ENCODE data around the gene HS3ST5.
"Not testable (repeated sequence)": the region's sequence is repeated elsewhere in the genome, so short reads cannot be mapped to it uniquely, and the experiment has no call there.

The HS3ST5 gene

GRCh38 chr6:114096561-114097172, 246.2 kb downstream of the HS3ST5 start:
- Histone ChIP-seq H3K4me3 (ENCODE audit: extremely low read depth, insufficient read depth, low read length, poor library complexity, severe bottlenecking) (no peak overlapping the region), H3K4me1 (ENCODE audit: control insufficient read depth, insufficient read depth, low read length, poor library complexity, severe bottlenecking) (no peaks in the 10 kb centered on the region), H3K27ac (ENCODE audit: low read depth, low read length, severe bottlenecking) (no peak overlapping the region), H3K36me3 (ENCODE audit: control insufficient read depth, insufficient read depth, low read length) (no peaks in the 10 kb centered on the region), H3K9me3 (ENCODE audit: control insufficient read depth, low read length) (no peaks in the 10 kb centered on the region)
- WGBS, 2 experiments (ENCODE audit: insufficient coverage in 2 of 2) = 5% methylated on average over 2 of the region's 2 CpGs; no CpG with 5 or more reads in 1 of the 2 experiments

DNA sequence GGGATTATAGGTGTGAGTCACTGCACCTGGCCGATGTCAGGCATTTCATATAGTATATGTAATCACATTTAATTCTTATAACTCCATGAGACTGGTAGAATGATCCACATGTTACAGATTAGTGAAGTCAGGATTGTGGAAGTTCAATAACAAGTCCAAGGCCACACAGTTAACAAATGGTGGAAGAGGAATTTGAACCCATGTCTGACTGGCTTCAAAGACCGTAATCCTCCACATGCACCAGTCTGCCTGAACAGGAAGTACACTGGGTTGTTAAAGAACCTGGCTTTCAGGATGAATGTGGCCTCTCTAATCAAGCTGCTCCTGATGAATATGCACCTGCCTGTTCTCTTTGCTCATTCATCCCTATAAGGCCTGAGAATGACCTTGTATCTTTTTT, 249.9 kb downstream of the HS3ST5 start:
- Histone ChIP-seq H3K27ac (ENCODE audit: low read depth, low read length, severe bottlenecking) (no peak overlapping the region), H3K4me3 (ENCODE audit: extremely low read depth, insufficient read depth, low read length, poor library complexity, severe bottlenecking) (no peak overlapping the region), H3K36me3 (ENCODE audit: control insufficient read depth, insufficient read depth, low read length) (no peaks in the 10 kb centered on the region), H3K9me3 (ENCODE audit: control insufficient read depth, low read length) (no peaks in the 10 kb centered on the region), H3K4me1 (ENCODE audit: control insufficient read depth, insufficient read depth, low read length, poor library complexity, severe bottlenecking) (no peaks in the 10 kb centered on the region)
- 100% methylated on average over 1 of the region's 2 CpGs for WGBS, 2 experiments (ENCODE audit: insufficient coverage in 2 of 2)

- no peak overlapping the region for H3K27ac ChIP-seq (ENCODE audit: low read depth, low read length, severe bottlenecking)
- H3K9me3 ChIP-seq (ENCODE audit: control insufficient read depth, low read length) = no peaks in the 10 kb centered on the region
- H3K4me3 ChIP-seq (ENCODE audit: extremely low read depth, insufficient read depth, low read length, poor library complexity, severe bottlenecking) = no peak overlapping the region
- 100% methylated on average over 2 of the region's 4 CpGs; no CpG with 5 or more reads in 1 of the 2 experiments for WGBS, 2 experiments (ENCODE audit: insufficient coverage in 2 of 2)
- H3K4me1 ChIP-seq (ENCODE audit: control insufficient read depth, insufficient read depth, low read length, poor library complexity, severe bottlenecking) = no peaks in the 10 kb centered on the region
- H3K36me3 ChIP-seq (ENCODE audit: control insufficient read depth, insufficient read depth, low read length) = no peaks in the 10 kb centered on the region
These were observed 252.2 kb downstream of the HS3ST5 start for GRCh38 chr6:114090626-114091025.

DNA sequence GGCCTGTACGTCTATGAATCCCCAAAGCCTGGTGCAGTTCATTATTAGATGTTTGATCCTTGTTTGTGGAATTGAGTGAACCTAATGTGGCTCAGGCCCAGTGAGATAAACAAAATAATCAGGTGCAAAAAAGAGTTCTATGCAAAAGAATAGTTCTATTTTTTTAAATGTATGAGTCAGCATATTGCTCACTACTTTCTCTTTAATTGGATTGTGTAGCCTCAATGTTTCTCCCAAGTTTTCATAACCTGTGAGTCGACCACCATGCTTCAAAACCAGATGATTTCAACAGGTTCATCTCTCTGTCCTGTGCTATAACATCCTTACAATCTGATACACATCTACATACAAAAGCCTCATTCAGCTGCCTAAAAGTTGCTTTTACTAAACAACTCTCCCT, 255.3 kb downstream of the HS3ST5 start:
- no peak overlapping the region for H3K27ac ChIP-seq (ENCODE audit: low read depth, low read length, severe bottlenecking)
- WGBS, 2 experiments (ENCODE audit: insufficient coverage in 2 of 2) = 88 to 100% methylated on average over 1 to 2 of the region's 2 CpGs
- no peaks in the 10 kb centered on the region for H3K9me3 ChIP-seq (ENCODE audit: control insufficient read depth, low read length)
- H3K4me3 ChIP-seq (ENCODE audit: extremely low read depth, insufficient read depth, low read length, poor library complexity, severe bottlenecking) = no peak overlapping the region
- H3K4me1 ChIP-seq (ENCODE audit: control insufficient read depth, insufficient read depth, low read length, poor library complexity, severe bottlenecking) = no peaks in the 10 kb centered on the region
- H3K36me3 ChIP-seq (ENCODE audit: control insufficient read depth, insufficient read depth, low read length) = no peaks in the 10 kb centered on the region

GRCh38 chr6:114085211-114085610, 257.6 kb downstream of the HS3ST5 start:
- no peaks in the 10 kb centered on the region for H3K4me1 ChIP-seq (ENCODE audit: control insufficient read depth, insufficient read depth, low read length, poor library complexity, severe bottlenecking)
- WGBS, 2 experiments (ENCODE audit: insufficient coverage in 2 of 2) = 83% methylated on average over 1 of the region's 2 CpGs; no CpG with 5 or more reads in 1 of the 2 experiments
- no peak overlapping the region for H3K4me3 ChIP-seq (ENCODE audit: extremely low read depth, insufficient read depth, low read length, poor library complexity, severe bottlenecking)
- no peaks in the 10 kb centered on the region for H3K9me3 ChIP-seq (ENCODE audit: control insufficient read depth, low read length)
- no peaks in the 10 kb centered on the region for H3K36me3 ChIP-seq (ENCODE audit: control insufficient read depth, insufficient read depth, low read length)
- no peak overlapping the region for H3K27ac ChIP-seq (ENCODE audit: low read depth, low read length, severe bottlenecking)

DNA sequence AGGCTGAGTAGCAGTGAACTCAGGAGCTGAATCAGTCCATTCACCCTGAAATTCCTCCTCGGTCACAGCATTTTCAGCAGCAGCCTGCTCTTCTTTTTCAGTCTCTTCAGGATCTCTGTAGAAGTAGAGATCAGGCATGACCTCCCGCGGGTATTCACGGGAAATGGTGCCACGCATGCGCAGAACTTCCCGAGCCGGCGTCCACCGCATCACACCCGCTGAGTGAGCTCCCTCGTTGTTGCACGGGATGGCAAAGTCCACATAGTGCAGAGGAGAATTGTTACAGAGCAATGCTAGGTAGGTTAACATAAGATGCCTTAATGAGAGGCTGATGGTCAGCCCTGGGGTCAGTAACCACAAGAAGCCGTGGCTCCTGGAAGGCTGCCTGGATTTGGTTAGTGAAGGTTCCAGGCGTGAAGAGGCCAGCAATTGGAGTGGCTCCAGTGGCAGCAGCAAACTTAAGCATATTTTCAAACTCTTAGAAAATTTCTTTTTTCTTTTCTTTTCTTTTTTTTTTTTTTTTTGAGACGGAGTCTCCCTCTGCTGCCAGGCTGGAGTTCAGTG, 258.4 kb downstream of the HS3ST5 start:
- Histone ChIP-seq H3K36me3 (ENCODE audit: control insufficient read depth, insufficient read depth, low read length) (no peaks in the 10 kb centered on the region), H3K27ac (ENCODE audit: low read depth, low read length, severe bottlenecking) (no peak overlapping the region), H3K9me3 (ENCODE audit: control insufficient read depth, low read length) (no peaks in the 10 kb centered on the region), H3K4me3 (ENCODE audit: extremely low read depth, insufficient read depth, low read length, poor library complexity, severe bottlenecking) (no peak overlapping the region), H3K4me1 (ENCODE audit: control insufficient read depth, insufficient read depth, low read length, poor library complexity, severe bottlenecking) (no peaks in the 10 kb centered on the region)
- WGBS, 2 experiments (ENCODE audit: insufficient coverage in 2 of 2) = 94 to 98% methylated on average over 14 of the region's 16 CpGs

GRCh38 chr6:114083251-114083650, 259.6 kb downstream of the HS3ST5 start:
- Histone ChIP-seq H3K4me3 (ENCODE audit: extremely low read depth, insufficient read depth, low read length, poor library complexity, severe bottlenecking) (no peak overlapping the region), H3K27ac (ENCODE audit: low read depth, low read length, severe bottlenecking) (no peak overlapping the region), H3K9me3 (ENCODE audit: control insufficient read depth, low read length) (no peaks in the 10 kb centered on the region), H3K4me1 (ENCODE audit: control insufficient read depth, insufficient read depth, low read length, poor library complexity, severe bottlenecking) (no peaks in the 10 kb centered on the region), H3K36me3 (ENCODE audit: control insufficient read depth, insufficient read depth, low read length) (no peaks in the 10 kb centered on the region)
- no CpG with 5 or more reads among the region's 3 CpGs for WGBS, 2 experiments (ENCODE audit: insufficient coverage in 2 of 2)

DNA sequence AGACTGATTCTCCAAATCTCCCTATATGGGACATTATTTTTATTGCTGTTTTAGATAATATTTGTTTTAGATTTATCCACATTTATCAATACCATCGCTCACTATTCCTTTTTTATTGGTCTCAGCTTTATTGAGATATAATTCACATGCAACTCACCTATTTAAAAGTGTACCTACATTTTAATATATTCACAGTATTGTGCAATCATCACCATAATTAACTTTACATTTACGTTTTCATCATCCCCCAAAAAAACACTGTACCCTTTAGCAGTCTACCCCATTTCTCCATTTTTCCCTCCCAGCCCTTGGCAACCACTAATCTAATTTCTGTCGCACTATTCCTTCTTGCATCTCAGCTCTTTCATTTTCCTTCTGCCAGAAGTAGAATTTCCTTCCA, 261.1 kb downstream of the HS3ST5 start:
- 92% methylated on average over 2 of the region's 3 CpGs for WGBS, 2 experiments (ENCODE audit: insufficient coverage in 2 of 2)

GRCh38 chr6:114080891-114081510, 261.8 kb downstream of the HS3ST5 start:
- no peaks in the 10 kb centered on the region for H3K9me3 ChIP-seq (ENCODE audit: control insufficient read depth, low read length)
- no peak overlapping the region for H3K27ac ChIP-seq (ENCODE audit: low read depth, low read length, severe bottlenecking)
- no peaks in the 10 kb centered on the region for H3K4me1 ChIP-seq (ENCODE audit: control insufficient read depth, insufficient read depth, low read length, poor library complexity, severe bottlenecking)
- 88 to 100% methylated on average over 1 of the region's 3 CpGs for WGBS, 2 experiments (ENCODE audit: insufficient coverage in 2 of 2)
- no peaks in the 10 kb centered on the region for H3K36me3 ChIP-seq (ENCODE audit: control insufficient read depth, insufficient read depth, low read length)
- H3K4me3 ChIP-seq (ENCODE audit: extremely low read depth, insufficient read depth, low read length, poor library complexity, severe bottlenecking) = no peak overlapping the region

More for the DNA sequence above, 261.1 kb downstream of the HS3ST5 start:
- Histone ChIP-seq H3K4me3 (ENCODE audit: extremely low read depth, insufficient read depth, low read length, poor library complexity, severe bottlenecking) (no peak overlapping the region), H3K36me3 (ENCODE audit: control insufficient read depth, insufficient read depth, low read length) (no peaks in the 10 kb centered on the region), H3K9me3 (ENCODE audit: control insufficient read depth, low read length) (no peaks in the 10 kb centered on the region), H3K4me1 (ENCODE audit: control insufficient read depth, insufficient read depth, low read length, poor library complexity, severe bottlenecking) (no peaks in the 10 kb centered on the region), H3K27ac (ENCODE audit: low read depth, low read length, severe bottlenecking) (no peak overlapping the region)

DNA sequence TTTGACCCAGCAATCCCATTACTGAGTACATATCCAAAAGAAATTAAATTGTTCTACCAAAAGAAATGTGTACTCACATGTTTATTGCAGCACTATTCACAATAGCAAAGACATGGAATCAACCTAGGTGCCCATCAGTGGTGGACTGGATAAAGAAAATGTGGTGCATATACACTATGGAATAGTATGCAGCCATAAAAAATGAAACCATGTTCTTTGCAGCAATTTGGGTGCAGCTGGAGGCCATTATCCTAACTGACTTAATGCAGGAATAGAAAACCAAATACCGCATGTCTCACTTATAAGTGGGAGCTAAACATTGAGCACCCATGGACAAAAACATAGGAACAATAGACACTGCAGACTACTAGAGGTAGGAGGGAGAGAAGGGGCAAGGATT, 262.4 kb downstream of the HS3ST5 start:
- H3K27ac ChIP-seq (ENCODE audit: low read depth, low read length, severe bottlenecking); H3K4me3 ChIP-seq (ENCODE audit: extremely low read depth, insufficient read depth, low read length, poor library complexity, severe bottlenecking); H3K9me3 ChIP-seq (ENCODE audit: control insufficient read depth, low read length); H3K4me1 ChIP-seq (ENCODE audit: control insufficient read depth, insufficient read depth, low read length, poor library complexity, severe bottlenecking); H3K36me3 ChIP-seq (ENCODE audit: control insufficient read depth, insufficient read depth, low read length): not testable (repeated sequence)
- no CpG with 5 or more reads among the region's 1 CpG for WGBS, 2 experiments (ENCODE audit: insufficient coverage in 2 of 2)

DNA sequence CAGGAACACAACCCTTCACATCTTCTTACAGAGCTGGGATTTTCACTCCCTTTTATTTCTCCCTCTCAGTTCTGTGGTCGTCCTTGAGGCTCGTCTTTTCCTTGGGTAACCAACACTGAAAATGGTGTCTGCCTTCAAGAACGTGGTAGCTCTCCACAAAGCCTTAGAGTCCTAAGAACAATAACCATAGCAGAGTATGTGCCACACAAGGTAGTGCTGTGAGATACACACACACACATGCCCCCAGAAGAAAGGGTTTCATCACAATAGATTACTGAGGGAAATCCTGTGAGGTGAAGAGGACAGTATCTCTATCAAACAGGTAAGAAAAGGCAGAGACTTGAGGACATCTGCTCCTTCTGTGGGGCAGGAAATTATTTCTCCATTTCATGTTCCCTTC, 267.0 kb downstream of the HS3ST5 start:
- no peaks in the 10 kb centered on the region for H3K9me3 ChIP-seq (ENCODE audit: control insufficient read depth, low read length)
- H3K4me1 ChIP-seq (ENCODE audit: control insufficient read depth, insufficient read depth, low read length, poor library complexity, severe bottlenecking) = no peaks in the 10 kb centered on the region
- 100% methylated on average over 3 of the region's 3 CpGs for WGBS, 2 experiments (ENCODE audit: insufficient coverage in 2 of 2)
- no peaks in the 10 kb centered on the region for H3K36me3 ChIP-seq (ENCODE audit: control insufficient read depth, insufficient read depth, low read length)
- H3K27ac ChIP-seq (ENCODE audit: low read depth, low read length, severe bottlenecking) = no peak overlapping the region
- H3K4me3 ChIP-seq (ENCODE audit: extremely low read depth, insufficient read depth, low read length, poor library complexity, severe bottlenecking) = no peak overlapping the region
